Measurements from ENCODE around the gene MAP4.

The MAP4 gene

DNA sequence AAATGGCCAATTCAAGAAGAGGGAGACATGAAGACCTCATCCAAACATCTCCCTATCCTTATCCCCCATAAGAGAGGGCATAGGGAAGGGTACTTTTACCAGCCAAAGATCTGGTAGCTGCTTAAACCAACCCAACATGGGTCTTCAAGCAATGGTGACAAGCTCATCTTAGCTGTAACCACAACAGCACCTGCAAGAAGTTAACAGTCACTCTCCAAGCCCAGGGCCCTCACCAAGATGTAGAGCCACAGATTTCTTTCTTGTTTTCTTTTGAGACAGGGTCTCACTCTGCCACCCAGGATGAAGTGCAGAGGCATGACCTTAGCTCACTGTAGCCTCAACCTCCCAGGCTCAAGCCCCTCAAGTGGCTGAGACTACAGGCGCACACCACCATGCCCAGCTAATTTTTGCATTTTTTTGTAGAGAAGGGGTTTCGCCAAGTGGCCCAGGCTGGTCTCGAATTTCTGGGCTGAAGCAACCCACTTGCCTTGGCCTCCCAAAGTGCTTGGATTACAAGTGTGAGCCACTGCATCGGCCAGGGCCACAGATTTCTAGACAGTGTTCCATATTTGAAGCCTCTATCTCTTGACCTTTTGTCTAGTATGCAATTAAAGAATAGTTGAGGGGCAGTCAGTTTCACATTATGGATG lies 156.1 kb downstream of the MAP4 start:
- no peak for DNase-seq

DNA sequence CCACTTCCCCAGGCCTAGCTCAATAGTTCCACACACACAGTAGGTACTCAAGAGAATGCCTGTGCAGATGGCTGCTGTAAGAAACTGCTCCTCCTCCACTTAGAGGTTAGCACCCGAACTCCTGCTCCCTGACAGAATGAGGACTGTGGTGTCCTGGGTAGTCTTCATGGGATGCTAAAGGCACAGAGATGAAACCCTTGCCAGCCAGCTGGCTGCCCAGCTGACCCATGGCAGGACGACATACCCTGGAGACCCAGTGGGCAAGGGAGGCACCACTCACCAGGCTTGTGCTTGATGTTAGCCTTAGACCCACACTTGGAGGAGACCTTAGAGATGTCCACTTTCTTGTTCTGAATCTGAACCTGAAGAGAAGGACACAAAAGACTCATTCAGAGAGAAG lies 159.1 kb downstream of the MAP4 start:
- DNase-seq: no peak

DNA sequence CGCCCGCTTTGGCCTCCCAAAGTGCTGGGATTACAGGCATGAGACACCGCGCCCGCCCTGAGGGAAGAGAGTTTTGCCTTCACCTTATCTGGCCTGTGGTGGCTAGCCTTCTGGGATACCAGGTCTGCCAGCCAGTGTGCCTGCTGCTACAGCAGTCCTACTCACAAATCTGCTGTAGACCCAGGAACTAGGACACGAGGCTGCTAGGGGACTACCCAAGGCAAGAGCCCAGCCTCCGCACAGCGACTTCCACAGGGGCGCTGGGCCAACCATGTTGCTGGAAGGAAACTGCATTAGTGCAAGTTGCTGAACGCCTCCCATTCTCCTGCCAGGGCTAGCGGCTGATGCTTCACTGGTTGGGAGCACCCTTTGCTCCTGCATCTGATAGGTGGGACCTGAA lies 159.5 kb downstream of the MAP4 start:
- DNase-seq: no peak

DNA sequence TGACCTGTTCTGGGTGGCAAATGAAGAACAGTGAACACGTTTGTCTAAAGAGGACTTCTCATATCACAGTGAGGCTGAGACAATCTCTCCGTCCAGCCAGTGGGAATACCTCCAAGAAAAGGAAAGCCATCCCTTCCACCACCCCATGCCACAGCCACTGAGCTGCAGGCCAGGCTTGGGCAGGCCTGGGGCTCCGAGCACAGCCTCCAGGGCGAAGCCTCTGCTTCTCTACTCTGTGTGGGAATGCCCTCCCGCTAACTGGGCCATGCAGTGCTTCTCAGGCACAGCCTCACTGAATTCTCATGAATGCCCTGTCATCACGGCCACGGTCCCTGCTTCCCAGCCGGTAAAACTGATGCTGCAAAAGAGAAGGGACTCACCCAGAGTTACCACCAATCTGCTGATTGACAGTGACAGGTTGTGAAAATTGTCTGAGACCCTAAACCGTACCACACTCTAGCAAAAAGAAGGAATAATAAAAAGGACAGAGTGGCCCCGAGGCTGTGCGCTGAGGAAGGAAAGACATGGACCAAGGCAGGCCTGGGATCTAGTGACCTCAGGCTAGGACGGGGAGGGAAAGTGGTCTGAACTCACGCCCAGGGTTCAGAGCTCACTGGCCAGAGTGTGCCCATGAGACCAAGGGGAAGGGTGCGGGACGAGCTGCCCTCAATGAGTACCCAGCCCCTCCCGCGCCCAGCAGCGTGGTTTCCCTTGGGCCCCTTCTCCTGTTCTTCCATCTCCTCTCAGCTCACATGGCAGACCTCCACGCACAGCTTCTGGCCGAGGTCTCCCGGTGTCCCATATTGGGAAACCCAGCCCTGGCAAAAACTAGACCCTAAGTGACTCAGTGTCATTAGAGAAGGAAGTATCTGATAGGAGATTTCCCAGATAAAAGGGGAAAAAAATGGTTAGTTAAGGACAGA lies 160.5 kb downstream of the MAP4 start:
- no peak for DNase-seq

DNA sequence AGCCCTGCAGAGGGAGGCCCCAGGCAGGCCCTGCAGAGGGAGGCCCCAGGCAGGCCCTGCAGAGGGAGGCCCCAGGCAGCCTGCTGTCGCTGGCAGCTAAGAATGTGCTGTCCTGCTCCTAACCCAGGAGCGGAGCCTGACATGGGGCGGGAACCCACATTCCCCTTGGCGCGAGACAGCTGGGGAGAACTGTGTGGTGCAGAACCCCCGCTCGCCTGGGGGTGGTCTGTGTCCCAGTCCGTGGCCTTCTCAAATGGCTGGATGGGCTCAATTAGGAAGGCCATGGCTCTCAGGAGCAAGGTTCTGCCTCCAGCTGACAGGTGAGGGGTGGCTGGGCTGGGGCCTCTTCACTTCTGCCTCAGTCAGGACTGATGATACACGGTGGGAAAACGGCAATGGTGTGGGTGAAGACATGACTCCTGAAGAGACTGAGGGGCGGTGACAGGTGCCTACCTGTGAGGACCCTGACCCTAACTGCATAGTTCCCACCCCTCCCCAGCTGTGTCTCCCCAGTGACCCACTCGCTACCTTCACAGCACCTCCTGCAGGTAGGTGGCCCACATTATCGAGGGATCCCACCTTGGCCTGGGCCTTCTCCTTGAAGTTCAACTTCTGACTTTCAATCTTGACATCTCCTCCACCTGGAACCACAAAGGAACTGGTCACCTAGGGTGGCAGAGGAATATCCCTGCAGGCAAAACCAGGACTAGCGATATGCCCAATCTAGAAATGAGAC lies 161.3 kb downstream of the MAP4 start:
- DNase-seq: no peak

DNA sequence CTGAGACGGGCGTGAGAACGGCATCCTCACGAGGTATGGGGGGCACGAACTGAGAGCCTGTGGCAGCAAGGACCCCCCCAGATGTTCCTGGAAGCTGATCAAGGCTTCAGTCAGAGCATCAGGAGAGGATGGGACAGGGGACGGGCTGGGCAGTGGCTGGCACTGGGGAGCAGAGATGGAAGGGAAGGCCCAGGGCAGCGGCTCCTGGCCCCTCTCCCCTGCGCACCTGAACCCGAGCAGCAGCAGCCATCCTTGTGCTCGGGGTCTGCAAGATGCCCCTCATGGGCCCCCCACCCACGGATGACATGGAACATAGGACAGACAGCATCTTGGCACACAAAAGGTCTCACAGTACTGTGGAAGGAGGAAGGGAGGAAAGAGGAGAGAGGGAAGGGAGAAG lies 161.9 kb downstream of the MAP4 start:
- no peak for DNase-seq

DNA sequence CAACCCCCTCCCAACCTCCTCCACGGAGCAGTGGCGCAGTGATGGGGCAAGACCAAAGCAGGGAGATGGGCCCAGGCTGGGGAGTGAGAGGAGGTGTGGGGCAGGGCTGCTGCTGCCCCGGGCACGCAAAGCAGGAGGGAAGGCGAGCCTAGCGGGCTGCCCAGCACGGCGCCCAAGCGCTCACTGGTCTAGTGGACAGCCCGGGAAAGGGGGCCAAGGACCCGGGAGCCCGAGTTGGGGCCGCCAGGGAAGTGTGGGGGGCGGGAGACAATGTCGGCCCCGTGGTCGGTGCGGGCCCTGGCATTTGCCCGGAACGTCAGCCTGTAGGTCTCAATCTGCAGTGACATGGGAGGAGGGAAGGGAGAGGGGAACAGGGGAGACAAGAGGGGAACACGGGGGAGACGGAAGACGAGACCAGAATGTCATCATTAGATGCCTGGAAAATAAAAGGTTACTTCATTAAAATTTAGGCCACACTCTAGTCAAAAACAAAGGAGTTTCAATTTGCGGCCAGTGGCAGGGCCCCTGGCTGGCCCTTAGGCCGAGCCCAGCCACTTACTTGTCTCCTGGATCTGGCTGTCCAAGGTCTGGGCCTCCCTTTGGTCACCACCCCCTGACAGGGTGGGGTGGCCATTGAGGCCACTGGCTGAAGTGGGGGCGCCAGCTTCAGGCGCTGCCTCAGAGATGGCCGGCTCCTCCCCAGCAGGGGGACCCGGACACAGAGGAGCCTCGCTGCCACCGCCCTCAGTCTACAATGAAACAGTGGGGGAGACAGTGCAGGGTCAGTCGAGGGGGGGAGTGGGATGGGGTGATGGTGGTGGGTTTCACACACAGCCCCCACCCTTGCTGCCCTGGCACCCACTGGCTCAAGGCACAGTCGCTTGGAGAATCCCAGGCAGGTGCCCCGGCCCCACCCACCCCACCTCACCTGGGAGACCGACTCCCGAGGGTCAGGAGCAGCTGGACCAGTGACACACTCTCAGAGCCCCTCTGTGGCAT lies 163.3 kb downstream of the MAP4 start:
- DNase-seq: no peak

DNA sequence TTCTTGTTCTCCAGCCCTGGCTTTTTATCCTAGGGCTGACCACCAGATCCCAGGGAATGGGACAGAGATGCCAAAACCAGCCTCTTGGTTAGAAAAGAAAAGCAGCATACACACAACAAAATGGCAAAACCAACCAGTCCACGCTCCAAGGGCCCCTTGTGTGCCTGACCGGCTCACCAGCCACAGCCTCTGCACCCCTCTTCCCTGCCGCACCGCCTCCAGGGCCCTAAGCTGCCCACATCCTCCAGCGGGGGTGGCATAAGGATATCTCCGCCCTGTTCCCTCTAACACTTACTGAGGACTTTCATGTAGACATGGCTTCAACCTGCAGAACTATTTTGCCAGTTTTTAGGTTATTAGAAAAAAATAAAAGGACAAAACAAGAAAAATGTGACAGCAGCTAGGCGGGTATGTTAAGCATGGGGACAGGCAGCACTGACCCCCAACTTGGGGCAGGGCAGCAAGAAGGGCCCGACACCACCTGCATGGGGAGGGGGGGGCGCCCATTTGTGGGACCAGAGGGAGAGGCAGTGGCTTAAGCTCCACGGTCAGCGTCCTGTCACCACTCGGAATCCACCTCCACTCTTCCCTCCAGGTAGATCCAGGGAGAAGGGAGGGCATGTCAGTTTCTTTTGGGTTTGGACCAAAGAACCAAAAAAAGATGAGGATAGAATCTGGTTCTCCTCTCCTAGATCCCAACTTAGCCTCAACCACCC lies 164.2 kb downstream of the MAP4 start:
- no peak for DNase-seq

DNA sequence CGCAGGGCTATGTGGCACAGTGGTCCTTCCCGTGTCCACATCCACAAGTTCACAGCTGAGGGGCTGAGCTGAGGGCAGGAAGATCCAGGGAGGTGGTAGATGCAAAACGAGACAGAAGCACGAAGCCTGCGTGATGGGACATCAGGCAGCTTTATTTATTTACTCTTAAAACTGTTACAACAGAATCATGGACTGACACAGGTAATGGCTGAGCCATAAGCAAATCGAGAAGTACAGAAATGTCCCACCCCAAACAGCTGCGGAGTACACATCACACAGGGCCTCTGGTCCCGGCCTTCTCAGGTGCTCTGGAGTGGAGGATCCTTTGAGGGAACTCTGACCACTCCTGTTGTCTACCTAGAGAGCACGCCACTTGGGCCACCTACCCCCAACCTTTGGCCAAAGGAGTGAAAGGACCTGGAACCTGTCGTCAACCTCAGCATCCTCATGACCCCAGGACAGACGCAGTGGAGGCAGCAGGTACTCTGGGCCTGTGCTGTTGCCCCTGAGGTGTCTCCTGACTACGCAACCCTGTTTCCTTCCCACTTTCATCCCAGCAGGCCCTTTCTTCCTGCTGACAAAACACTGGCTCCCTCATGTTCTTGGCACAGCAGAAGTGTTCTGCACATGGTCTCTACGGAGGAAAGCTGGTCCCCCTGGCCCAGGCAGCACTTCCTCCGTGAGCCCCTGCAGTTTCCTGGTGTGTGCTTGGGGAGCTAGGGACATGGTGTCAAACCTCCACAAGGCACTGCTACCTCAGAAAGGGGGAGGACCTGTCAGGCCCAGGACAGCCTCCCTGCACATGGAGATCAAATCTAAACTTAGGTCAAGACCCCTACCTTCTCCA lies 165.4 kb downstream of the MAP4 start:
- DNase-seq: no peak

DNA sequence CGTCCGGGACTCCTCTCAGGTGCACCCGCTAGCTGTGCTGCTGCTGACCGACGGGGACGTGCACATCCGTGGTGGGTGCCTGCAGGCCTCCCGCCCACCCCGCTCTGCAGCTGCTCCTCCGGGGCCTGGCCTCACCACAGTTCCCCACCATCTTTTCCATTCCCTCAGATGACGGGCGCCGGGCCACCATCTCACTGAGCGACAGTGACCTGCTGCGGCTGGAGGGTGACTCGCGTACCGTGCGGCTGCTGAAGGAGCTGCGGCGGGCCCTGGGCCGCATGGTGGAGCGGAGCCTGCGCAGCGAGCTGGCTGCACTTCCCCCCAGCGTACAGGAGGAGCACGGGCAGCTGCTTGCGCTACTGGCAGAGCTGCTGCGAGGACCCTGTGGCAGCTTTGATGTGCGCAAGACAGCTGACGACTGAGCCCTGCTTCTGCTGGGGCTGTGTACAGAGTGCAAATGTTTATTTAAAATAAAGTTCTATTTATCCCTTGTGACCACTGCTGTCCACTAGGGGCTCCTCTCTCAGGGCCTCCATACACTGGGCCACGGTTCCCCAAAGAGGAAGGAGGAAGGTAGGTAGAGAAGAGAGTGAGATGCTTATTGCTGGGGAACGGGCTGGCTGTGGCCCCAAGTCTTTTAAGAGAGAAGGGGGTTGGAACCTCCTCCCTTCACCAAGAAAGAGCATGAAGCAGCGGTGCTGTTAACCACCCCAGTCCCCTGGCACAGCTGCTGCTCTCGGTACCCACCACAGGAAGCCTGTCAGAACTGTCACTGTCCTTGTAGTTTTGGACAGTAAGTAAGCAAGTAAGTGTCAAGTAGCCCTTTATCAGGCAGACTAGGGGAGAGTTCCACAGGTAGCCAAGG lies 166.3 kb downstream of the MAP4 start:
- no peak for DNase-seq

DNA sequence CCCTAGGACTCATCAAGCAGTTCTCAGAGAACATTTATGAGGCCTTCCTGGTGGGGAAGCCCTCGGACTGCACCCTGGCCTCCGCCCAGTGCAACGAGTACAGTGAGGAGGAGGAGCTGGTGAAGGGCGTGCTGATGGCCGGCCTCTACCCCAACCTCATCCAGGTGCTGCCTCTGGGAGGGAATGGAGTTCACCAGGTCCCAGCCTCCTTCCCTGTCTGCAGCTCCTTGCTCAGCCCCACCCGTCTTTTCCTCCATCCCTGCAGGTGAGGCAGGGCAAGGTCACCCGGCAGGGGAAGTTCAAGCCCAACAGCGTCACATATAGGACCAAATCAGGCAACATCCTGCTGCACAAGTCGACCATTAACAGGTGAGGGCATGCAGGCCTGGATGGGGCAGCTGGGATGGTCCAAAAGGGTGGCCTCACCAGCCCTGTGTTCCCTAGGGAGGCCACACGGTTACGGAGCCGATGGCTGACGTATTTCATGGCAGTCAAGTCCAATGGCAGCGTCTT lies 167.0 kb downstream of the MAP4 start:
- DNase-seq: no peak

DNA sequence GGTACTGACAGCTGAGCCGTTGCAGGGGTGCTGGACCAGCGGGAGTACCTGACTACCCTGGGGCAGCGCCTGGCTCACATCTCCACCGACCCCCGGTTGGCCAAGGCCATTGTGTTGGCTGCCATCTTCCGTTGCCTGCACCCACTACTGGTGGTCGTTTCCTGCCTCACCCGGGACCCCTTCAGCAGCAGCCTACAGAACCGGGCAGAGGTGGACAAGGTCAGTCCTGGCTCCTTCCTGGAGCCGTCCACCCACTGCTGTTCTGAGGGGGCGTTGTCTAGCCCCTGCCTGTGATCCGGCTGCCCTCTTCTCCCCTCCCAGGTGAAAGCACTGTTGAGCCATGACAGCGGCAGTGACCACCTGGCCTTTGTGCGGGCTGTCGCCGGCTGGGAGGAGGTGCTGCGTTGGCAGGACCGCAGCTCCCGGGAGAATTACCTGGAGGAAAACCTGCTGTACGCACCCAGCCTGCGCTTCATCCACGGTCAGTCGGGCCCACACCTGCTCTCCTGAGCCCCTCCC lies 167.6 kb downstream of the MAP4 start:
- DNase-seq: no peak

DNA sequence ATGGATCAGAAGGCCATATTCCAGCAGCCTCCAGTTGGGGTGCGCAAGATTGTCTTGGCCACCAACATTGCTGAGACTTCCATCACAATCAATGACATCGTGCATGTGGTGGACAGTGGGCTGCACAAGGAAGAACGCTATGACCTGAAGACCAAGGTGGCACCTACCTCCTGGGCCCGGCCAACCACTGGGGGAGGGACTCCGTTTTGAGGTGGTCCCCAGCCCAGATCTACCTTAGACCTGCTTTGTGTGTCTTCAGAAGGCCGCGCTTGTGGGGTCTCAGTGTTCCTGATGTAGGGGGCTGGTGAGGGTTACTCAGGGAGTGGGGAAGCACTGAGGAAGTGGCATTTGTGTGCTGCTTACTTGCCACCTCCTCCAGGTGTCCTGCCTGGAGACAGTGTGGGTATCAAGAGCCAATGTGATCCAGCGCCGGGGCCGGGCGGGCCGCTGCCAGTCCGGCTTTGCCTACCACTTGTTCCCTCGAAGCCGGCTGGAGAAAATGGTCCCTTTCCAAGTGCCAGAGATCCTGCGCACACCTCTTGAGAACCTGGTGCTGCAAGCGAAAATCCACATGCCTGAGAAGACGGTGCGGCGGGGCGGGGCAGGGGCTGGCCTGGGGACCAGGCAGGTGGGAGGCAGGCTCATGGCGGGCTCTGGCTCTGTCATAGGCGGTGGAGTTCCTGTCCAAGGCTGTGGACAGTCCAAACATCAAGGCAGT lies 168.3 kb downstream of the MAP4 start:
- no peak for DNase-seq

DNA sequence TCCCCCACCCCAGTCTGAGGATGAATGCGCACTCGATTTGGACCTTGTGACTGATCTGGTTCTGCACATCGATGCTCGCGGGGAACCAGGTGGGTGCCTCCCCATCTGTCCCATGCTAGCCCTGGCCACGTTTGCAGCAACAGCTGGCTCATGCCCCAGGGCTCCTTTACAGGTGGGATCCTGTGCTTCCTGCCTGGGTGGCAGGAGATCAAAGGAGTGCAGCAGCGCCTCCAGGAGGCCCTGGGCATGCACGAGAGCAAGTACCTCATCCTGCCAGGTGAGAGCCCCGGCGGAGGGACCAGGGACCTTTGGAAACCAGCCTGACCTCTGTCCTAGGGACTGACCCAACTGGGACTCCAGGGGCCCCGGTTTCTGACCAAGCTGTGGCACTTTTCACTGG lies 169.0 kb downstream of the MAP4 start:
- no peak for DNase-seq

DNA sequence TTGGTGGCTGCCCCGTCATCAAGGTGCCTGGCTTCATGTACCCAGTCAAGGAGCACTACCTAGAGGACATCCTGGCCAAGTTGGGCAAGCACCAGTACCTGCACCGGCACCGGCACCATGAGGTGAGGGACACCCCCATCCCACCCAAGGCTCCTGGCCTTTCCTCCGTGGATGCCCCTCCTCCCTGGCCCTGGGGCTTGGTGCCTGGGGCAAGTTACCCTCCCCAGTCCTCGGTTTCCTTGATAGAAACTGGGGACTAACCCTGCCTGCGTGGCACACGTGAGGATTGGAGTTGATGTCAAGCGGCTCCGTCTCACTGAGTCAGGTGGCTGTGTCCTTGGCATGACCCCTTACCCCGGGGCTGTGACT lies 169.4 kb downstream of the MAP4 start:
- DNase-seq: no peak

DNA sequence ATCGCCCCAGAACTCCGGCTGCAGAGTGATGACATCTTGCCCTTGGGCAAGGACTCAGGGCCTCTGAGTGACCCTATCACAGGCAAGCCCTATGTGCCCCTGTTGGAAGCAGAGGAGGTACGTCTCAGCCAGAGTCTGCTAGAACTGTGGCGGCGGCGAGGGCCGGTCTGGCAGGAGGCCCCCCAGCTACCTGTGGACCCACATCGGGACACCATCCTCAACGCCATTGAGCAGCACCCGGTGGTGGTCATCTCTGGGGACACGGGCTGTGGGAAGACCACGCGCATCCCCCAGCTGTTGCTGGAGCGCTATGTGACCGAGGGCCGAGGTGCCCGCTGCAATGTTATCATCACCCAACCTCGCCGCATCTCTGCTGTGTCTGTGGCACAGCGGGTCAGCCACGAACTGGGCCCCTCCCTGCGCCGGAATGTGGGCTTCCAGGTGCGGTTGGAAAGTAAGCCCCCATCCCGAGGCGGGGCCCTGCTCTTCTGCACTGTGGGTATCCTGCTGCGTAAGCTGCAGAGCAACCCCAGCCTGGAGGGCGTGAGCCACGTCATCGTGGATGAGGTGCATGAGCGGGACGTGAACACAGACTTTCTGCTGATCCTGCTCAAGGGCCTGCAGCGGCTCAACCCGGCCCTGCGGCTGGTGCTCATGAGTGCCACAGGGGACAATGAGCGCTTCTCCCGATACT lies 169.9 kb downstream of the MAP4 start:
- DNase-seq: no peak

DNA sequence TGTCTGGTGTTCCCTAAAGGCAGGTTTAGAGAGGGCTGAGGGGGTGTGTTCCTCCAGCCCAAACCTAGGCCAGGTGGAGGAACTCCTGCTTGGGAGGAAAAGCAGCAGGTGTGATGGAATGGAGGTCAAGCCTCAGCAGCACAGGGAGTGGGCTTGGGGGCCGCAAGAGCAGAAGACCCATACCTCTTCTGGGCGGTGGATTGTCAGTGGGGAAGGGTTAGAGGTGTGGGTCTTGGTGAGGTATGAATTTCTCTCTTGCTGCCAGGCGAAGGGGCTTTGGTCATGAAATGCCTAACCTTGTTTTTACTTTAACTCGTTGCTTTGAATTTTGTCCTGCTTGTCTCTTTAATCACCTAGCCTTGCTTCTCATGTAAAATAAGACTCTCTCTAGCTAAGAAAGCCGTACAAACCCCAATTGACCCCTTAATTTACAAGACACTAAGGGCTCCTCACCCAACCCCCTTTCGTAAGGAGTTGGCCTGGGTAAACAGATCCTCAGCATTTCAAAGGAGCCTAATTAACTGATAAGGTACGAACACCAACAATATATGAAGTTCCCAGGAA lies 174.3 kb downstream of the MAP4 start:
- no peak for DNase-seq

DNA sequence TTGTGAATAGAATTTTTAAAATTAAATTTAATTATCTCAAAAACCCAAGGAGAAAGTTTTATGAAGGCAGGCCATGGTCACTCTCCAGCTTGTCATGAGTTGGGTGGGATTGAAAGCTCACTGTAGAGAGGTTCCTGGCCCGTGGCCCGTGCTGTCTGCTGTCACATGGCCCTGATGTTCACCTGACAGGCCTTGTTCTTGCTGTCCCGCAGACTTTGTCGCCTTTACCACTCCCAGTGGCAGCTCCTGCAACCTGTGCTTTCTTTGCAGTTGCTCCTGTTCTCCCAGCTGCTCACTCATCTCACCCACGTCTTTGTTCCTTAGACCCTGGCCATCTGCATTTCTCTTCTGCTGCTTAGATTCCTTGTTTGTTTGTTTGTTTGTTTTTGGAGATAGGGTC lies 177.7 kb downstream of the MAP4 start:
- DNase-seq: no peak
